Measurements from ENCODE around the gene CDH4.

Gene CDH4

DNA sequence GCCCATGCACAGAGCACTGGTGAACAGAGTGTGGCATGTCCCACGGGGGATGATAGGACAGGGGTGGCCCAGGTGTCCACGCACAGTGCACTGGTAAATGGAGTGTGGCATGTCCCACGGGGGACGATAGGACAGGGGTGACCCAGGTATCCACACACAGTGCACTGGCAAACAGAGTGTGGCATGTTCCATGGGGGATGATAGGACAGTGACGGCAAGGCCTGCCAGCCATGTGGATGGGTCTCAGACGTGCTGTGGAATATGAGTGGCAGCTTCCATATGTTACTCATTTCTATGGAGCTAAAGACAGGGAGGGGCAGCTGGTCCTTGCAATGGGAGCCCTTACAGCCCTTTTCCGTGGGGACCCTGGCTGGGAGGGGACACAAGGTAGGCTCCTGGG, 168.7 kb downstream of the CDH4 start:
- Histone ChIP-seq H4K20me1 (ENCODE audit: low read depth, low read length) (no peaks in the 10 kb centered on the region), H3K4me2 (ENCODE audit: low read depth, low read length, poor library complexity, severe bottlenecking) (no peak overlapping the region), H3K9ac (ENCODE audit: low read length) (no peak overlapping the region), H3K9me2 (replicated peaks; ENCODE audit: insufficient read depth, low read length) (no peaks in the 10 kb centered on the region), H3K4me3 (ENCODE audit: insufficient read depth, low read length, poor library complexity, severe bottlenecking) (no peak overlapping the region), H3K9me3 (ENCODE audit: insufficient read depth, low read length) (no peaks in the 10 kb centered on the region), H3K79me2 (ENCODE audit: insufficient read depth, low read length) (no peaks in the 10 kb centered on the region), H3F3A (ENCODE audit: insufficient read depth) (no peaks in the 10 kb centered on the region), H3K27ac (ENCODE audit: low read depth, low read length) (no peak overlapping the region), H2AFZ (ENCODE audit: low read depth, low read length, severe bottlenecking) (no peak overlapping the region), H3K36me3 (ENCODE audit: low read length) (no peaks in the 10 kb centered on the region), H3K27me3 (ENCODE audit: low read length) (no peaks in the 10 kb centered on the region)
- TF ChIP-seq, protein P1, sequence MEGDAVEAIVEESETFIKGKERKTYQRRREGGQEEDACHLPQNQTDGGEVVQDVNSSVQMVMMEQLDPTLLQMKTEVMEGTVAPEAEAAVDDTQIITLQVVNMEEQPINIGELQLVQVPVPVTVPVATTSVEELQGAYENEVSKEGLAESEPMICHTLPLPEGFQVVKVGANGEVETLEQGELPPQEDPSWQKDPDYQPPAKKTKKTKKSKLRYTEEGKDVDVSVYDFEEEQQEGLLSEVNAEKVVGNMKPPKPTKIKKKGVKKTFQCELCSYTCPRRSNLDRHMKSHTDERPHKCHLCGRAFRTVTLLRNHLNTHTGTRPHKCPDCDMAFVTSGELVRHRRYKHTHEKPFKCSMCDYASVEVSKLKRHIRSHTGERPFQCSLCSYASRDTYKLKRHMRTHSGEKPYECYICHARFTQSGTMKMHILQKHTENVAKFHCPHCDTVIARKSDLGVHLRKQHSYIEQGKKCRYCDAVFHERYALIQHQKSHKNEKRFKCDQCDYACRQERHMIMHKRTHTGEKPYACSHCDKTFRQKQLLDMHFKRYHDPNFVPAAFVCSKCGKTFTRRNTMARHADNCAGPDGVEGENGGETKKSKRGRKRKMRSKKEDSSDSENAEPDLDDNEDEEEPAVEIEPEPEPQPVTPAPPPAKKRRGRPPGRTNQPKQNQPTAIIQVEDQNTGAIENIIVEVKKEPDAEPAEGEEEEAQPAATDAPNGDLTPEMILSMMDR (IDR thresholded peaks at IDR 0.05; ENCODE audit: insufficient read depth, low read length, poor library complexity, severe bottlenecking), result no peak
- no peak for TF ChIP-seq EZH2phosphoT487 (conservative IDR thresholded peaks at IDR 0.05; ENCODE audit: low read length)

DNA sequence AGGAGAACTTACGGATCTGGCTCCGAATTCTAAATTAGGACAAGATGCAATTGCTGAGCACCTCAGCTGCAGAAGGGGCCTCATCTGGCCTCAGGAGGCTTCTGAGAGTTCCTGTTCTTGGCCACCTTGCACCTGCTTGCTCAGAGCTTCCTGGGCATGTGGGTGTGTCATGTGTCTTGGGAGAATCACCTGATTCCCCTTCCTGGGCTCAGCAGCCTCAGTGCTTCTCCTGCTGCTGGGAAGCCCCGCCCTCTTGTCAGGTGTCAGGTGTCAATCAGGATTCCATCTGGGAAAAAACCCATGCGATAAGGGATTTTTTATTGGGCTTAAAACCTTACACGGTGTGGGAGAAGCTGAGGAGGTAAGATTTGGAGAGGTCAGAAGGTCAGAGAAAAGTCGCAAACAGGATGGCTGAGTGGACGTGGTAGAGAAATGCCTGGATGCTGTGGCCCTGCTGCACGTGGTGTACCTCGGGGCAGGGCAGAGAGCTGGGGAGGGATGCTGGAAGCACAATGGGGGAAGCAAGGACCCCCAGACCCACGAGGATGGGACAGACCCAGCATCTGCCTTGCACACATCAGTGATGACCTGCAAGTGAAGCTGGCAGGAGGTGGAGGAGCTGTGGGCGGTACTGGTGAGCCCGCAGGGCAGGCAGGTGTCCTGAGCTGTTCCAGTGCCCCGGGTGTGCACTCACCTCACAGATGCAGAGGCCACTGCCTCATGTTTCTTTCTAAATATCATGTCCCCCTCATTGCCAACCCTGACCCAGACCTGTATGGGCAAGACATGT, 170.8 kb downstream of the CDH4 start:
- no peaks in the 10 kb centered on the region for H3K36me3 ChIP-seq (ENCODE audit: low read length)
- no peaks in the 10 kb centered on the region for H3K9me2 ChIP-seq (replicated peaks; ENCODE audit: insufficient read depth, low read length)

DNA sequence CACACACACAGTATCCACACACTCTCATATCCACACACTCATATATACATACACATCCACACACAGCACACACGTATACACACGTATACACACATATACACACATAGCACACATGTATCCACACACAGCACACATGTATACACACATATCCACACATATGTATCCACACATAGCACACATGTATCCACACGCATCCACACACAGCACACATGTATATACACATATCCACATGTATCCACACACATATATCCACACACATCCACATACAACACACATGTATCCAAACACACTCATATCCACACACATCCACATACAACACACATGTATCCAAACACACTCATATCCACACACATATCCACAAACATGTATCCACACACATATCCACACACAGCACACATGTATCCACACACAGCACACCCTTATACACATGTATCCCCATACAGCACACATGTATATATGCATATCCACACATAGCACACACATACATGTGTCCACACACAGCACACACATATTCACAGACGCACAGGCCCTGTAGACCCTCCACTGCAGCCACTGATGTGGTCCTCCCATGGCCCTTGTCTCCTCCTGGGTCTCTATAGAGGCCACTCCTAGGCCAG, 172.1 kb downstream of the CDH4 start:
- Histone ChIP-seq H3K9ac (ENCODE audit: low read length) (no peak overlapping the region), H3K4me2 (ENCODE audit: low read depth, low read length, poor library complexity, severe bottlenecking) (no peak overlapping the region), H3K9me2 (replicated peaks; ENCODE audit: insufficient read depth, low read length) (no peaks in the 10 kb centered on the region), H4K20me1 (ENCODE audit: low read depth, low read length) (no peaks in the 10 kb centered on the region), H3K27ac (ENCODE audit: low read depth, low read length) (no peak overlapping the region), H3K4me3 (ENCODE audit: insufficient read depth, low read length, poor library complexity, severe bottlenecking) (no peak overlapping the region), H3K36me3 (ENCODE audit: low read length) (no peaks in the 10 kb centered on the region), H3K9me3 (ENCODE audit: insufficient read depth, low read length) (no peaks in the 10 kb centered on the region), H2AFZ (ENCODE audit: low read depth, low read length, severe bottlenecking) (no peak overlapping the region), H3F3A (ENCODE audit: insufficient read depth) (no peaks in the 10 kb centered on the region), H3K79me2 (ENCODE audit: insufficient read depth, low read length) (no peaks in the 10 kb centered on the region), H3K27me3 (ENCODE audit: low read length) (no peaks in the 10 kb centered on the region)
- TF ChIP-seq, protein P1 (IDR thresholded peaks at IDR 0.05; ENCODE audit: insufficient read depth, low read length, poor library complexity, severe bottlenecking), result no peak
- TF ChIP-seq EZH2phosphoT487 (conservative IDR thresholded peaks at IDR 0.05; ENCODE audit: low read length), result no peak

More for the DNA sequence above, 170.8 kb downstream of the CDH4 start:
- Histone ChIP-seq H3K4me3 (ENCODE audit: insufficient read depth, low read length, poor library complexity, severe bottlenecking) (no peak overlapping the region), H3K79me2 (ENCODE audit: insufficient read depth, low read length) (no peaks in the 10 kb centered on the region), H3K9me3 (ENCODE audit: insufficient read depth, low read length) (no peaks in the 10 kb centered on the region), H3K27ac (ENCODE audit: low read depth, low read length) (no peak overlapping the region), H3K9ac (ENCODE audit: low read length) (no peak overlapping the region), H2AFZ (ENCODE audit: low read depth, low read length, severe bottlenecking) (no peak overlapping the region), H4K20me1 (ENCODE audit: low read depth, low read length) (no peaks in the 10 kb centered on the region), H3K4me2 (ENCODE audit: low read depth, low read length, poor library complexity, severe bottlenecking) (no peak overlapping the region), H3K27me3 (ENCODE audit: low read length) (no peaks in the 10 kb centered on the region), H3F3A (ENCODE audit: insufficient read depth) (no peaks in the 10 kb centered on the region)
- TF ChIP-seq EZH2phosphoT487 (conservative IDR thresholded peaks at IDR 0.05; ENCODE audit: low read length), result no peak
- TF ChIP-seq, protein P1 (IDR thresholded peaks at IDR 0.05; ENCODE audit: insufficient read depth, low read length, poor library complexity, severe bottlenecking), result no peak
